B cell (primary cell): Measurements from ENCODE around the gene ZPBP2. TPM values are rescaled to one million over a fixed set of nuclear protein-coding genes. Genes with fewer than 3 reads are reported as not detected.

Experiments used
- ATAC-seq: fragments of 200-7000 bp; cut with Tn5 transposase; one replicate; pipeline ENCODE4 v1.10.0; 2021; ENCODE audit warnings: low read depth, mild to moderate bottlenecking, moderate number of reproducible peaks, moderate library complexity
- CTCF ChIA-PET: fragments of 350-600 bp; sonication (Branson Sonifier 250); formaldehyde crosslinking; loops from one replicate; lab custom pipeline; 2021; ENCODE audit warnings: antibody characterized with exemption, inconsistent platforms; lab: Charles Lee
- POLR2A ChIA-PET: fragments of 350-600 bp; sonication (Branson Sonifier 250); formaldehyde crosslinking; loops from one replicate; lab custom pipeline; 2021; ENCODE audit warnings: antibody characterized with exemption; lab: Charles Lee
- DNase-seq: peaks from one replicate; pipeline ENCODE4 v3.0.0; 2013
- H2AFZ ChIP-seq: 2 replicates; pipeline ENCODE4 v1.6.1; 2012; ENCODE audit warnings: mild to moderate bottlenecking, low read depth, low read length; ENCODE audit not compliant: insufficient read depth, poor library complexity, severe bottlenecking
- H3K27ac ChIP-seq, 2 donors: 1 replicate in 1 of 2; 2 replicates in 1 of 2; pipeline ENCODE4 v1.5.1; 2012 to 2013; ENCODE audit warnings: low read length in 2 of 2, mild to moderate bottlenecking in 2 of 2, moderate library complexity in 1 of 2
- H3K27me3 ChIP-seq, 4 experiments: fragments of 200-600 bp in 1 of 4; sonication (generic) in 1 of 4; replicated peaks in 1 of 4; 1 replicate in 2 of 4; 2 replicates in 2 of 4; pipeline versions ENCODE4 v1.6.1 to v1.7.0; 2013 to 2016; ENCODE audit warnings: low read length in 3 of 4, mild to moderate bottlenecking in 2 of 4, mixed read lengths in 1 of 4, moderate library complexity in 1 of 4; ENCODE audit not compliant: insufficient read depth in 4 of 4, control insufficient read depth in 3 of 4; ENCODE audit errors: control extremely low read depth in 1 of 4
- H3K36me3 ChIP-seq, 2 experiments: replicated peaks in 1 of 2; 1 replicate in 1 of 2; 2 replicates in 1 of 2; pipeline versions ENCODE4 v1.6.1 to v1.7.1; 2013; ENCODE audit warnings: low read length in 1 of 2; ENCODE audit not compliant: insufficient read depth in 2 of 2, control insufficient read depth in 1 of 2; ENCODE audit errors: control extremely low read depth in 1 of 2, extremely low read depth in 1 of 2
- H3K4me1 ChIP-seq, 2 donors: fragments of 200-600 bp in 1 of 2; sonication (generic) in 1 of 2; 1 replicate in 1 of 2; 2 replicates in 1 of 2; pipeline versions ENCODE4 v1.5.1 to v1.6.1; 2013 to 2017; ENCODE audit warnings: low read length in 2 of 2; ENCODE audit not compliant: control insufficient read depth in 2 of 2, insufficient read depth in 2 of 2
- H3K4me2 ChIP-seq: replicated peaks from 2 replicates; pipeline ENCODE3; 2012; ENCODE audit warnings: mild to moderate bottlenecking, low read depth, low read length; ENCODE audit not compliant: poor library complexity, severe bottlenecking
- H3K4me3 ChIP-seq, 5 experiments: fragments of 200-600 bp in 1 of 5; sonication (generic) in 1 of 5; 1 replicate in 3 of 5; 2 replicates in 2 of 5; pipeline versions ENCODE4 v1.5.1 to v1.7.0; 2011 to 2016; ENCODE audit warnings: low read length in 4 of 5, mild to moderate bottlenecking in 4 of 5, low read depth in 2 of 5, control low read depth in 1 of 5, moderate library complexity in 1 of 5; ENCODE audit not compliant: insufficient read depth in 1 of 5; ENCODE audit errors: control extremely low read depth in 1 of 5, extremely low read depth in 1 of 5
- H3K79me2 ChIP-seq: fragments of 200-600 bp; sonication (generic); one replicate; pipeline ENCODE4 v1.6.0; 2016; ENCODE audit warnings: low read length; ENCODE audit not compliant: control insufficient read depth, insufficient read depth
- H3K9ac ChIP-seq: fragments of 200-600 bp; sonication (generic); 2 replicates; pipeline ENCODE4 v1.6.1; 2017; ENCODE audit warnings: mild to moderate bottlenecking, low read length, moderate library complexity
- H3K9me3 ChIP-seq, 3 donors: one replicate each; pipeline versions ENCODE4 v1.6.1 to v1.7.1; 2013; ENCODE audit warnings: low read length in 2 of 3; ENCODE audit not compliant: control insufficient read depth in 2 of 3, insufficient read depth in 1 of 3; ENCODE audit errors: control extremely low read depth in 1 of 3
- H4K20me1 ChIP-seq: 2 replicates; pipeline ENCODE4 v1.6.0; 2012; ENCODE audit warnings: mild to moderate bottlenecking, low read length; ENCODE audit not compliant: insufficient read depth, control insufficient read depth, poor library complexity, severe bottlenecking
- H3K27ac Mint-ChIP-seq: one replicate; pipeline ENCODE4 v1.8.0; 2021; ENCODE audit warnings: mixed read lengths
- H3K27me3 Mint-ChIP-seq: one replicate; pipeline ENCODE4 v1.8.0; 2021; ENCODE audit warnings: mixed read lengths
- H3K4me1 Mint-ChIP-seq: one replicate; pipeline ENCODE4 v1.8.0; 2021; ENCODE audit warnings: mixed read lengths
- H3K4me3 Mint-ChIP-seq: one replicate; pipeline ENCODE4 v1.8.0; 2021; ENCODE audit warnings: mixed read lengths
- H3K9me3 Mint-ChIP-seq: one replicate; pipeline ENCODE4 v1.8.0; 2022; ENCODE audit warnings: mixed read lengths; ENCODE audit not compliant: insufficient read depth
- CTCF ChIP-seq: fragments of 200-600 bp; IDR thresholded peaks from one replicate; pipeline ENCODE4 v1.8.0; 2022; ENCODE audit warnings: antibody characterized with exemption, mild to moderate bottlenecking
- EZH2 ChIP-seq: IDR thresholded peaks from 2 replicates; pipeline ENCODE4 v1.6.1; 2012; ENCODE audit warnings: borderline replicate concordance, low read depth, mild to moderate bottlenecking, moderate library complexity, low read length; ENCODE audit not compliant: insufficient read depth, poor library complexity, severe bottlenecking
- WGBS: methylation state at CpG from one replicate; pipeline ENCODE4 v1.1.5; 2013; ENCODE audit warnings: missing lambda C conversion rate; ENCODE audit not compliant: insufficient coverage; 5-methylcytosine and 5-hydroxymethylcytosine counted together
- intact Hi-C: fragments of 100-400 bp; cut with micrococcal nuclease; formaldehyde crosslinking; loops from one replicate; pipeline ENCODE4 v1.10.0; 2022
- polyA plus RNA-seq: library from polyadenylated mRNA; depleted of rRNA; stranded (reverse); fragments of >200 nt; gene quantifications from 2 replicates; pipeline ENCODE4 v1.2.3, GENCODE V29; 2012
- total RNA-seq, 2 donors: library from RNA; stranded (reverse); fragments of 120-200 nt in 1 of 2; gene quantifications; 1 replicate in 1 of 2; 2 replicates in 1 of 2; pipeline versions ENCODE4 v1.2.3 to v1.2.4, GENCODE V29; 2013 to 2022

Gene ZPBP2
- total and polyA plus RNA-seq, 2 donors (not counting 1 experiment from before 2014, with no cell fraction given): 1.6 to 1.7 TPM

GRCh38 chr17:39867084-39867879 is 720 bp upstream of the ZPBP2 start:
- Histone ChIP-seq H3K27me3 (no peaks in the 10 kb centered on the region), H2AFZ (peak overlapping the region; percentile 70), H3K36me3 (no peaks in the 10 kb centered on the region), H3K9ac (peak overlapping the region; percentile 39), H3K4me2 (peak overlapping the region; percentile 87), H3K9me3 (peaks cover 0 to 17% (median 5%) of the 10 kb centered on the region in 3 donors), H3K79me2 (peaks cover 47% of the 10 kb centered on the region), H3K4me1 (peaks cover 54 to 55% of the 10 kb centered on the region in 2 donors), H3K4me3 (peak overlapping the region in 3 of 5 experiments; percentile 20 to 46 (median 26)), H4K20me1 (no peaks in the 10 kb centered on the region), H3K27ac (peak overlapping the region; percentile 94 to 96)
- Mint-ChIP-seq H3K9me3 (no peaks in the 10 kb centered on the region), H3K4me3 (peak overlapping the region; percentile 69), H3K27ac (peak overlapping the region; percentile 90), H3K27me3 (no peaks in the 10 kb centered on the region), H3K4me1 (peaks cover 64% of the 10 kb centered on the region)
- intact Hi-C loops: loop anchor here (5.0 kb wide), 1 partner anchor 200 kb away; the partner anchor contains the start of genes PNMT and TCAP
- POLR2A ChIA-PET: interaction anchor here (0.6 kb wide), 1 partner anchor 418 kb away, joined by 3 read pairs; no protein-coding TSS in a partner anchor
- TF ChIP-seq CTCF: no peak
- TF ChIP-seq EZH2: no peak
- WGBS: 31% methylated on average over 18 of the region's 21 CpGs
- CTCF ChIA-PET: no interaction called here
- peak; percentile 23 for ATAC-seq
- no peak for DNase-seq
